ENCODE results near the gene PKP4. TPM values are rescaled to one million over a fixed set of nuclear protein-coding genes. Genes with fewer than 3 reads are reported as not detected.
"Not testable (repeated sequence)": the region's sequence is repeated elsewhere in the genome, so short reads cannot be mapped to it uniquely, and the experiment has no call there.

PKP4 gene
- total and polyA plus RNA-seq, 2 of the 8 experiments (the other 6 are each of a cell fraction or from before 2014, with no cell fraction given), result 48.2 to 88.0 TPM

DNA sequence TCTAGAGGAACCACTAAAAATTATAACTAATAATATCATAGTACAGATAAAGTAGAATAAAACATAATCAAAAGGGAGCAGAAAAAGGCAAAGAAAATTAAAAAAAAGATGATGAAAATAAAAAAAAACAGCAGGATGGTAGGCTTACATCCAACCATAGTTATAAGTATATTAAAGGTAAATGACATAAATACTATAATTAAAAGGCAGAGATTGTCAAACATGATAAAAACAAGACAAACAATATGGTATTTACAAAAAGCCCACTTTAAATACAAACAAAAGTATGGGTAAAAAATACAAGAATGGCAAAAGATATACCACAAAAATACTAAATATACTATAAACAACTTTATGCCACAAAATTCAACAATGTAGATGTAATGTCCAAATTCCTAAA is 24.6 kb upstream of the PKP4 start (continued):
- no peak for TF ChIP-seq NANOG (IDR thresholded peaks at IDR 0.05; ENCODE audit: insufficient read depth, low read depth, low read length, poor library complexity, severe bottlenecking)
- TF ChIP-seq EP300 (IDR thresholded peaks at IDR 0.05; ENCODE audit: borderline replicate concordance in 1 of 2, low read depth in 2 of 2, low read length in 2 of 2), result no peak
- no peak for TF ChIP-seq CBX5 (IDR thresholded peaks at IDR 0.05; ENCODE audit: low read depth, low read length)
- no peak for TF ChIP-seq SRF (IDR thresholded peaks at IDR 0.05; ENCODE audit: low read depth, low read length)
- no peak for TF ChIP-seq SP2 (IDR thresholded peaks at IDR 0.05; ENCODE audit: low read length)

DNA sequence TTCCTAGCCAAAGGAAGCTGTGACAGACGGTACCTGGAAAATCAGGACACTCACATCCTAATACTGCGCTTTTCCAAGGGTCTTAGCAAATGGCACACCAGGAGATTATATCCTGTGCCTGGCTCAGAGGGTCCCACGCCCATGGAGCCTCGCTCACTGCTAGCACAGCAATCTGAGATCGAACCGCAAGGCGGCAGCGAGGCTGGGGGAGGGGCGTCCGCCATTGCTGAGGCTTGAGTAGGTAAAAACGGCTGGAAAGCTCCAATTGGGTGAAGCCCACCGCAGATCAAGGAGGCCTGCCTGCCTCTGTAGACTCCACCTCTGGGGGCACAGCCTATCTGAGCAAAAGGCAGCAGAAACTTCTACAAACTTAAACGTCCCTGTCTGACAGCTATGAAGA is 23.0 kb upstream of the PKP4 start:
- H2BK5ac ChIP-seq (ENCODE audit: low read depth, low read length); H4K8ac ChIP-seq (ENCODE audit: extremely low read depth, insufficient read depth, low read length); H2BK20ac ChIP-seq (ENCODE audit: low read length); H3K14ac ChIP-seq (ENCODE audit: insufficient read length); H3K27me3 ChIP-seq (replicated peaks in 1 of 4; ENCODE audit: control insufficient read depth in 3 of 4, extremely low read depth in 1 of 4, insufficient read depth in 3 of 4, low read length in 3 of 4); H3K36me3 ChIP-seq (ENCODE audit: control insufficient read depth in 2 of 4, insufficient read depth in 4 of 4, low read length in 3 of 4); H3K4ac ChIP-seq (replicated peaks; ENCODE audit: insufficient read length, low read depth, low read length); H3K56ac ChIP-seq (replicated peaks; ENCODE audit: insufficient read length, low read depth, low read length); H3K4me2 ChIP-seq (ENCODE audit: insufficient read depth in 1 of 2, low read depth in 2 of 2, low read length in 2 of 2); H3K27ac ChIP-seq (ENCODE audit: low read depth, low read length); H3K23me2 ChIP-seq (ENCODE audit: low read depth, low read length); H3K79me2 ChIP-seq (ENCODE audit: control insufficient read depth in 1 of 2, insufficient read depth in 2 of 2, low read length in 2 of 2); POLR2A ChIA-PET (ENCODE audit: partially characterized antibody); H3K9me3 ChIP-seq (ENCODE audit: insufficient read depth in 2 of 2, low read depth in 1 of 2, low read length in 1 of 2); FAIRE-seq; H2BK15ac ChIP-seq (ENCODE audit: low read length); H4K91ac ChIP-seq (replicated peaks; ENCODE audit: insufficient read length, low read length); H3K79me1 ChIP-seq (ENCODE audit: low read depth, low read length); H2BK12ac ChIP-seq (ENCODE audit: low read depth, low read length); H3K4me1 ChIP-seq (replicated peaks in 1 of 4; ENCODE audit: control insufficient read depth in 3 of 4, insufficient read depth in 4 of 4, low read length in 3 of 4); DNase-seq (ENCODE audit: low read depth in 1 of 2, low spot score in 2 of 2); H3K4me3 ChIP-seq (ENCODE audit: extremely low read depth in 1 of 4, insufficient read depth in 2 of 4, low read depth in 3 of 4, low read length in 4 of 4); H3K18ac ChIP-seq (ENCODE audit: extremely low read depth, low read length); H3K9ac ChIP-seq (replicated peaks in 1 of 4; ENCODE audit: extremely low read depth in 1 of 4, low read depth in 3 of 4, low read length in 3 of 4); H2AFZ ChIP-seq (ENCODE audit: low read length); H3K23ac ChIP-seq (ENCODE audit: insufficient read length); H4K20me1 ChIP-seq (replicated peaks in 1 of 2; ENCODE audit: control insufficient read depth in 1 of 2, insufficient read depth in 2 of 2, low read length in 2 of 2); CTCF ChIA-PET (ENCODE audit: partially characterized antibody); H2BK120ac ChIP-seq (replicated peaks; ENCODE audit: low read depth, low read length); H4K5ac ChIP-seq (ENCODE audit: insufficient read length, low read depth, low read length); H2AK5ac ChIP-seq (ENCODE audit: low read depth, low read length): not testable (repeated sequence)
- WGBS, 2 experiments (ENCODE audit: extremely low coverage in 1 of 2, insufficient coverage in 1 of 2, insufficient read length in 1 of 2, insufficient replicate concordance in 2 of 2, low coverage in 1 of 2, low lambda C conversion rate in 2 of 2, missing lambda C conversion rate in 1 of 2), result 99% methylated on average over 11 of the region's 13 CpGs; no CpG with 5 or more reads in 1 of the 2 experiments
